Measurements from ENCODE around the gene TTC24. TPM values are rescaled to one million over a fixed set of nuclear protein-coding genes. Genes with fewer than 3 reads are reported as not detected.

The TTC24 gene
- total RNA-seq, 2 experiments from 2014 or later = 0.51 to 0.90 TPM

- H3K4me1 Mint-ChIP-seq (ENCODE audit: low read depth) = peaks cover 2% of the 10 kb centered on the region
- intact Hi-C loops (cut with micrococcal nuclease) = no loop called here
- H3K4me3 Mint-ChIP-seq = no peak overlapping the region
- no peaks in the 10 kb centered on the region for H3K27me3 Mint-ChIP-seq
- CTCF ChIA-PET = interaction anchor here (2.3 kb wide), 1 partner anchor 76 kb away, joined by 11 read pairs; no protein-coding TSS in a partner anchor
- H3K9me3 Mint-ChIP-seq = no peaks in the 10 kb centered on the region
- H3K36me3 Mint-ChIP-seq = no peaks in the 10 kb centered on the region
- no peak overlapping the region for H3K27ac Mint-ChIP-seq
- POLR2A ChIA-PET = no interaction called here
- DNase-seq = no peak
Measured at GRCh38 chr1:156556354-156556753, 23.2 kb upstream of the TTC24 start.

GRCh38 chr1:156559086-156559796 is 20.3 kb upstream of the TTC24 start:
- Mint-ChIP-seq H3K27me3 (no peaks in the 10 kb centered on the region), H3K27ac (no peak overlapping the region)
- intact Hi-C loops (cut with micrococcal nuclease) = no loop called here

GRCh38 chr1:156559797-156560385 is 19.6 kb upstream of the TTC24 start:
- Mint-ChIP-seq H3K4me3 (no peak overlapping the region), H3K27me3 (no peaks in the 10 kb centered on the region), H3K27ac (no peak overlapping the region), H3K9me3 (no peaks in the 10 kb centered on the region), H3K4me1 (ENCODE audit: low read depth) (no peaks in the 10 kb centered on the region), H3K36me3 (peaks cover 2% of the 10 kb centered on the region)
- intact Hi-C loops (cut with micrococcal nuclease) = no loop called here
- ChIA-PET POLR2A (no interaction called here), CTCF (interaction anchor here (1.4 kb wide), 1 partner anchor 114 kb away, joined by 4 read pairs; no protein-coding TSS in a partner anchor)
- no peak for DNase-seq

More at GRCh38 chr1:156559086-156559796, 20.3 kb upstream of the TTC24 start:
- H3K4me1 Mint-ChIP-seq (ENCODE audit: low read depth) = no peaks in the 10 kb centered on the region
- no peaks in the 10 kb centered on the region for H3K9me3 Mint-ChIP-seq
- peaks cover 2% of the 10 kb centered on the region for H3K36me3 Mint-ChIP-seq
- no peak for DNase-seq
- no peak overlapping the region for H3K4me3 Mint-ChIP-seq
- ChIA-PET CTCF (interaction anchor here (1.4 kb wide), 1 partner anchor 113 kb away, joined by 4 read pairs; no protein-coding TSS in a partner anchor), POLR2A (no interaction called here)

GRCh38 chr1:156560585-156561163 is 18.8 kb upstream of the TTC24 start:
- POLR2A ChIA-PET = no interaction called here
- Mint-ChIP-seq H3K4me3 (no peak overlapping the region), H3K36me3 (peaks cover 2% of the 10 kb centered on the region), H3K4me1 (ENCODE audit: low read depth) (no peaks in the 10 kb centered on the region), H3K27me3 (no peaks in the 10 kb centered on the region), H3K27ac (no peak overlapping the region), H3K9me3 (no peaks in the 10 kb centered on the region)
- intact Hi-C loops (cut with micrococcal nuclease) = no loop called here
- CTCF ChIA-PET = no interaction called here
- no peak for DNase-seq

- POLR2A ChIA-PET = no interaction called here
- intact Hi-C loops (cut with micrococcal nuclease) = loop anchor here (2.0 kb wide), 1 partner anchor 25 kb away; no protein-coding TSS in a partner anchor
Measured at GRCh38 chr1:156565519-156565918, 14.0 kb upstream of the TTC24 start.

GRCh38 chr1:156566436-156566835 is 13.1 kb upstream of the TTC24 start:
- Mint-ChIP-seq H3K27ac (no peak overlapping the region), H3K36me3 (peaks cover 2% of the 10 kb centered on the region), H3K27me3 (peaks cover 8% of the 10 kb centered on the region), H3K4me1 (ENCODE audit: low read depth) (peaks cover 5% of the 10 kb centered on the region), H3K9me3 (no peaks in the 10 kb centered on the region), H3K4me3 (no peak overlapping the region)
- intact Hi-C loops (cut with micrococcal nuclease) = no loop called here
- ChIA-PET CTCF (interaction anchor here (0.6 to 0.9 kb wide), 2 partner anchors 41 to 42 kb away, joined by 3 read pairs; no protein-coding TSS in a partner anchor), POLR2A (no interaction called here)
- DNase-seq = no peak

More at GRCh38 chr1:156565519-156565918, 14.0 kb upstream of the TTC24 start:
- Mint-ChIP-seq H3K27me3 (no peaks in the 10 kb centered on the region), H3K27ac (no peak overlapping the region), H3K36me3 (peaks cover 2% of the 10 kb centered on the region), H3K9me3 (no peaks in the 10 kb centered on the region), H3K4me1 (ENCODE audit: low read depth) (no peaks in the 10 kb centered on the region), H3K4me3 (no peak overlapping the region)
- CTCF ChIA-PET = no interaction called here
- DNase-seq = no peak

GRCh38 chr1:156571261-156571852 is 8.2 kb upstream of the TTC24 start:
- DNase-seq = no peak

GRCh38 chr1:156571919-156572662 is 7.4 kb upstream of the TTC24 start, which contains the start of gene IQGAP3:
Gene IQGAP3 (minus strand): TSS chr1:156572565. CDS start chr1:156572529, 36 bp downstream.
- Mint-ChIP-seq H3K27me3 (peaks cover 25% of the 10 kb centered on the region), H3K27ac (no peak within 1 kb of the TSS), H3K36me3 (peaks cover 2% of the 10 kb centered on the region), H3K4me1 (ENCODE audit: low read depth) (peaks cover 18% of the 10 kb centered on the region), H3K9me3 (no peaks in the 10 kb centered on the region), H3K4me3 (peak within 1 kb of the TSS; percentile 95)
- intact Hi-C loops (cut with micrococcal nuclease) = loop anchor here (5.0 kb wide), 1 partner anchor 70 kb away; the partner anchor contains the start of gene MEF2D
- peak; percentile 82 for DNase-seq
- ChIA-PET POLR2A (interaction anchor here (1.0 to 1.1 kb wide), 2 partner anchors 20 to 71 kb away, joined by 4 to 5 read pairs; partner anchors contain the start of genes MEF2D and NAXE), CTCF (interaction anchor here (0.8 to 2.0 kb wide), 9 partner anchors 10 to 242 kb away, joined by 3 to 7 read pairs (median 3); no protein-coding TSS in a partner anchor)

More at GRCh38 chr1:156571261-156571852, 8.2 kb upstream of the TTC24 start:
- peaks cover 18% of the 10 kb centered on the region for H3K4me1 Mint-ChIP-seq (ENCODE audit: low read depth)
- H3K4me3 Mint-ChIP-seq = peak overlapping the region; percentile 95
- ChIA-PET POLR2A (interaction anchor here (0.6 to 1.1 kb wide), 5 partner anchors 20 to 96 kb away, joined by 3 to 5 read pairs (median 3); partner anchors contain the start of genes MEF2D and NAXE), CTCF (interaction anchor here (0.6 to 2.0 kb wide), 10 partner anchors 11 to 243 kb away, joined by 3 to 7 read pairs (median 3); no protein-coding TSS in a partner anchor)
- no peak overlapping the region for H3K27ac Mint-ChIP-seq
- H3K27me3 Mint-ChIP-seq = peaks cover 25% of the 10 kb centered on the region
- peaks cover 2% of the 10 kb centered on the region for H3K36me3 Mint-ChIP-seq
- H3K9me3 Mint-ChIP-seq = no peaks in the 10 kb centered on the region
- intact Hi-C loops (cut with micrococcal nuclease) = loop anchor here (5.0 kb wide), 1 partner anchor 69 kb away; the partner anchor contains the start of gene MEF2D

GRCh38 chr1:156572663-156573018 is 6.9 kb upstream of the TTC24 start:
- ChIA-PET POLR2A (no interaction called here), CTCF (interaction anchor here (1.1 to 2.0 kb wide), 3 partner anchors 9 to 90 kb away, joined by 3 to 7 read pairs (median 3); no protein-coding TSS in a partner anchor)
- Mint-ChIP-seq H3K4me3 (peak overlapping the region; percentile 95), H3K27ac (no peak overlapping the region), H3K27me3 (peaks cover 25% of the 10 kb centered on the region), H3K36me3 (peaks cover 2% of the 10 kb centered on the region), H3K9me3 (no peaks in the 10 kb centered on the region), H3K4me1 (ENCODE audit: low read depth) (peaks cover 18% of the 10 kb centered on the region)
- no peak for DNase-seq
- intact Hi-C loops (cut with micrococcal nuclease) = loop anchor here (5.0 kb wide), 1 partner anchor 70 kb away; the partner anchor contains the start of gene MEF2D

GRCh38 chr1:156574039-156574633 is 5.4 kb upstream of the TTC24 start:
- ChIA-PET CTCF (no interaction called here), POLR2A (no interaction called here)
- intact Hi-C loops (cut with micrococcal nuclease) = loop anchor here (5.0 kb wide), 1 partner anchor 72 kb away; the partner anchor contains the start of gene MEF2D
- Mint-ChIP-seq H3K27me3 (peaks cover 25% of the 10 kb centered on the region), H3K9me3 (no peaks in the 10 kb centered on the region), H3K27ac (no peak overlapping the region), H3K4me3 (no peak overlapping the region), H3K36me3 (peaks cover 2% of the 10 kb centered on the region), H3K4me1 (ENCODE audit: low read depth) (peaks cover 18% of the 10 kb centered on the region)
- DNase-seq = no peak

GRCh38 chr1:156577550-156577949 is 2.0 kb upstream of the TTC24 start:
- no peak overlapping the region for H3K4me3 Mint-ChIP-seq
- intact Hi-C loops (cut with micrococcal nuclease) = no loop called here
- DNase-seq = no peak
- H3K9me3 Mint-ChIP-seq = no peaks in the 10 kb centered on the region
- H3K27ac Mint-ChIP-seq = no peak overlapping the region
- peaks cover 8% of the 10 kb centered on the region for H3K27me3 Mint-ChIP-seq
- POLR2A ChIA-PET = no interaction called here
- H3K36me3 Mint-ChIP-seq = no peaks in the 10 kb centered on the region
- peaks cover 2% of the 10 kb centered on the region for H3K4me1 Mint-ChIP-seq (ENCODE audit: low read depth)
- CTCF ChIA-PET = interaction anchor here (1.1 to 1.7 kb wide), 2 partner anchors 7 to 14 kb away, joined by 4 read pairs; partner anchors contain the start of gene NAXE
